Measurements from ENCODE around the gene MXRA7.
"Not testable (repeated sequence)": the region's sequence is repeated elsewhere in the genome, so short reads cannot be mapped to it uniquely, and the experiment has no call there.

MXRA7 gene

DNA sequence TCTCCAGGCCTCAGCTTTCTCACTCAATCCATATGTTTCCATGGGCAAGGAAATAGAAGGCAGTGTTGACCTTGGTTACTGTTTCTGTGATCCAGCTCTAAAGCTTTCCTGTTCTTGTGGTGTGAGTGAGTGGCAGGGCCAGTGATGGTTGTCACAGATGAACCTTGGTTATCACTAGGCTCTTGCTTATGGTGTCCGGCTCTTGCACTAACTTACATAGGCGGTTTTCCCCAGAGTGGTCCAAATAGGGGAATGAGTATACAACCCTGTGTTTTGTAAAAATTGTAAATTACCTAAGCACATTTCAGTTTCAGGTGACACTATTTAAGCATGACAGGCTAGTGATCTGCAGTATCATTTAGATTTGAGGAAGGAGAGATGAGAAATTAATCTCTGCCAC lies 34.0 kb upstream of the MXRA7 start:
- no peak overlapping the region for H3K9ac ChIP-seq
- no peak overlapping the region for H3K4me2 ChIP-seq
- no peaks in the 10 kb centered on the region for H4K20me1 ChIP-seq
- no peaks in the 10 kb centered on the region for H3K27me3 ChIP-seq
- H3K4me1 ChIP-seq = peaks cover 34% of the 10 kb centered on the region
- H3K27ac ChIP-seq = no peak overlapping the region
- peaks cover 15% of the 10 kb centered on the region for H3K9me3 ChIP-seq
- no peak for TF ChIP-seq Cebpa-rat (IDR thresholded peaks at IDR 0.05)
- peaks cover 57% of the 10 kb centered on the region for H3K36me3 ChIP-seq
- no peak overlapping the region for H3K4me3 ChIP-seq

GRCh38 chr17:76742958-76743357 lies 32.2 kb upstream of the MXRA7 start:
- H3K4me3 ChIP-seq = no peak overlapping the region
- peaks cover 15% of the 10 kb centered on the region for H3K9me3 ChIP-seq
- H3K27ac ChIP-seq = no peak overlapping the region
- H3K27me3 ChIP-seq = no peaks in the 10 kb centered on the region
- H3K36me3 ChIP-seq = peaks cover 57% of the 10 kb centered on the region
- TF ChIP-seq Cebpa-rat (IDR thresholded peaks at IDR 0.05) = no peak
- H3K4me2 ChIP-seq = no peak overlapping the region
- H3K4me1 ChIP-seq = peaks cover 36% of the 10 kb centered on the region
- no peaks in the 10 kb centered on the region for H4K20me1 ChIP-seq
- no peak overlapping the region for H3K9ac ChIP-seq

GRCh38 chr17:76740329-76741118 lies 29.8 kb upstream of the MXRA7 start:
- peaks cover 14% of the 10 kb centered on the region for H4K20me1 ChIP-seq
- H3K9ac ChIP-seq = no peak overlapping the region
- no peaks in the 10 kb centered on the region for H3K9me3 ChIP-seq
- H3K4me3 ChIP-seq = no peak overlapping the region
- peaks cover 52% of the 10 kb centered on the region for H3K36me3 ChIP-seq
- no peak for TF ChIP-seq Cebpa-rat (IDR thresholded peaks at IDR 0.05)
- H3K4me2 ChIP-seq = 0 out of 2 replicates have a peak overlapping the region, but pooled peaks have one; percentile 93
- no peak overlapping the region for H3K27ac ChIP-seq
- H3K4me1 ChIP-seq = peaks cover 23% of the 10 kb centered on the region
- H3K27me3 ChIP-seq = no peaks in the 10 kb centered on the region

- not testable (repeated sequence) for H3K9ac ChIP-seq, H3K27me3 ChIP-seq, H3K27ac ChIP-seq, H3K4me3 ChIP-seq, H3K9me3 ChIP-seq
- H3K4me1 ChIP-seq = peaks cover 23% of the 10 kb centered on the region
- peaks cover 23% of the 10 kb centered on the region for H4K20me1 ChIP-seq
- H3K4me2 ChIP-seq = peak overlapping the region; percentile 93
- H3K36me3 ChIP-seq = peaks cover 52% of the 10 kb centered on the region
These were observed 28.9 kb upstream of the MXRA7 start for GRCh38 chr17:76739568-76740115.

DNA sequence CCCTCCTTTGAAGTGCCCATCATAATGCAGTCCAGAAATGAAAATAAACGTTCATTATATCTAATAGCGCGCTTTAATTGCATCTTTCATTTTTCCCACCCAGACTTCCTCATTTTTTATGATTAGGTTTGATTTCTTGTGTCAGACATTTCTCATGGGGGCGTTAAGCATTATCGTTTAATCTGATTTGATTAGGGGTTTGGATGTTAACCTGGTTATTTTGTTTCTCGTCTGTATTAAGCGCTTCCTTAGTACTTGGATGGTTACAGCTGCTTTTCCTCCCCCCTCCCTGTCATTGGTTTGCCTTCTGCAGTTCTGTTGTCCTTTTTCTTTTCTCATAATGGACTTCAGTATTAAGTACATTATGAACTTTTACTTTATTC lies 27.7 kb upstream of the MXRA7 start:
- Histone ChIP-seq H3K27ac (peak overlapping the region; percentile 98), H4K20me1 (peaks cover 34% of the 10 kb centered on the region), H3K9ac (peak overlapping the region; percentile 94), H3K4me1 (peaks cover 32% of the 10 kb centered on the region), H3K4me2 (peak overlapping the region; percentile 93), H3K36me3 (peaks cover 52% of the 10 kb centered on the region), H3K9me3 (no peaks in the 10 kb centered on the region), H3K27me3 (no peaks in the 10 kb centered on the region), H3K4me3 (peak overlapping the region; percentile 89)
- TF ChIP-seq Cebpa-rat (IDR thresholded peaks at IDR 0.05) = no peak

- no peaks in the 10 kb centered on the region for H3K9me3 ChIP-seq
- H3K36me3 ChIP-seq = peaks cover 52% of the 10 kb centered on the region
These were observed 27.1 kb upstream of the MXRA7 start, which contains the start of gene MFSD11 for GRCh38 chr17:76737676-76738467. TSS of gene MFSD11 (plus strand) at chr17:76738119. CDS start at chr17:76738353, 234 bp downstream.

DNA sequence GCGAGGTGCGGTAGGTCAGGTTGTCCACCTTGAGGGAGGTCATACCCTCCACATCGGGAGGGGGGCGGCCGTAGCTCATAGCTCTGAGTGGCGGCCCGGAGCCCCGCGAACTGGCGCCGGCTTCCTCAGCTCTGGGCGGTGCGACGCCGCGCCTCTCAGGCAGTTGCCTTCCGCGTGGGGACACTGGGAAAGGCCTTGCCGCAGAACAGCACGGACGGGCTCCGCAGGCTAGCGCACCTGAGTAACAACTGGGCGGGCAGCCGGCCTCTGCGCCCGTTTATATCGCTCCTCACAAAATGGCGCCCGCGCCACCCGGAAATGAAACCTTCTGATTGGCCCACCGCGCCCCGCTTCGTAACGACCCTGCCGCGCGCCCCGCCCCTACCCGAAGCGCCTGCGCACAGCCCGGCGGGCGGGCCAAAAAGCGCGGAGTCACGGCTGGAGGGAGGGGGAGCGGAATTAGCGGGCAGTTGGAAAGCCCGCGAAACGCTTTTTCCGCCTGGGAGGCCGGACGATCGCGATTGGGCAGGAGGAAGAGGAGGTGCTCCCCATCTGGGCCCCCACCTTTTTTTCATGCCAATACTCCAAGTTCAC lies 26.4 kb upstream of the MXRA7 start, which contains the start of gene SRSF2:
Gene SRSF2 (minus strand): TSS at position 250 of the 594 bp plus-strand sequence. CDS start 171 bp downstream, at position 79.
- TF ChIP-seq Cebpa-rat (IDR thresholded peaks at IDR 0.05) = no peak
- Histone ChIP-seq H3K4me3 (peak within 1 kb of the TSS; percentile 89), H3K36me3 (peaks cover 52% of the 10 kb centered on the region), H3K4me2 (peak within 1 kb of the TSS; percentile 93), H3K27me3 (no peaks in the 10 kb centered on the region), H3K9me3 (no peaks in the 10 kb centered on the region), H3K4me1 (peaks cover 45% of the 10 kb centered on the region), H4K20me1 (peaks cover 47% of the 10 kb centered on the region), H3K27ac (peak within 1 kb of the TSS; percentile 98), H3K9ac (peak within 1 kb of the TSS; percentile 98)

More at GRCh38 chr17:76737676-76738467, 27.1 kb upstream of the MXRA7 start, which contains the start of gene MFSD11:
- Histone ChIP-seq H3K9ac (peak within 1 kb of the TSS; percentile 98), H3K4me2 (peak within 1 kb of the TSS; percentile 93), H3K4me3 (peak within 1 kb of the TSS; percentile 89), H3K27me3 (no peaks in the 10 kb centered on the region), H4K20me1 (peaks cover 40% of the 10 kb centered on the region), H3K4me1 (peaks cover 38% of the 10 kb centered on the region), H3K27ac (peak within 1 kb of the TSS; percentile 98)
- TF ChIP-seq Cebpa-rat (IDR thresholded peaks at IDR 0.05) = no peak

- peak overlapping the region; percentile 98 for H3K9ac ChIP-seq
- H3K36me3 ChIP-seq = peaks cover 52% of the 10 kb centered on the region
- H3K4me1 ChIP-seq = peaks cover 51% of the 10 kb centered on the region
These were observed 25.8 kb upstream of the MXRA7 start for GRCh38 chr17:76736349-76737081.

More at GRCh38 chr17:76736349-76737081, 25.8 kb upstream of the MXRA7 start:
- no peaks in the 10 kb centered on the region for H3K9me3 ChIP-seq
- H4K20me1 ChIP-seq = peaks cover 54% of the 10 kb centered on the region
- peak overlapping the region; percentile 98 for H3K27ac ChIP-seq
- TF ChIP-seq Cebpa-rat (IDR thresholded peaks at IDR 0.05) = no peak
- no peaks in the 10 kb centered on the region for H3K27me3 ChIP-seq
- H3K4me3 ChIP-seq = peak overlapping the region; percentile 89
- H3K4me2 ChIP-seq = peak overlapping the region; percentile 90

All from BLaER1 (cell line).